Ovary (tissue), 3 donors: Measurements from ENCODE around the gene BSCL2.

Experiments used
- CTCF ChIP-seq, 3 donors: fragments of 450-650 bp in 2 of 3; fragments of 200-600 bp in 1 of 3; IDR thresholded peaks; one replicate each; pipeline versions ENCODE4 v1.5.1 to v1.8.0; 2016 to 2022; ENCODE audit warnings: antibody characterized with exemption in 3 of 3, mild to moderate bottlenecking in 1 of 3
- EP300 ChIP-seq: sonication (generic); formaldehyde crosslinking; IDR thresholded peaks from one replicate; pipeline ENCODE4 v1.6.1; 2017; ENCODE audit warnings: antibody characterized with exemption
- POLR2A ChIP-seq: fragments of 450-650 bp; IDR thresholded peaks from one replicate; pipeline ENCODE4 v1.6.1; 2017; ENCODE audit warnings: antibody characterized with exemption, mild to moderate bottlenecking, moderate library complexity
- donor health status: DM: no; HTN: no; CAD: no.

DNA sequence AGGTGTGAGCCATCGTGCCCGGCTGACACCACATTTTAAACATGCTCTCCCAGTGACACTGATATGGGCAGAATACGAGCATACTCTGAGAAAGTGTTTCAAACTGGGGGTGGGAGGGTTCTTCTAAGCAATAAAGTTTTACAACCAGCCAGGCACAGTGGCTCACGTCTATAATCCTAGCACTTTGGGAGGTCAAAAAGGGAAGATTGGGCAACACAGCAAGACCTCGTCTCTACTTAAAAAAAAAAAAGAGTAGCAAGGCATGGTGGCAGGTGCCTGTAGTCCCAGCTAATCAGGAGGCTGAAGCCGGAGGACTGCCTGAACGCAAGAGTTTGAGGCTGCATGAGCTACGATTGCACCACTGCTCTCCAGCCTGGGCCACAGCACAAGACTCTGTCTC is 63.0 kb downstream of the BSCL2 start:
- TF ChIP-seq CTCF (IDR thresholded peaks at IDR 0.05) = no peak
- no peak for TF ChIP-seq POLR2A
- TF ChIP-seq EP300 = no peak
